HepG2 (cell line): Measurements from ENCODE around the gene DCK. TPM values are rescaled to one million over a fixed set of nuclear protein-coding genes. Genes with fewer than 3 reads are reported as not detected.

Experiments used
- AFF4 ChIP-seq: sonication (generic); formaldehyde crosslinking; IDR thresholded peaks from 2 replicates; pipeline ENCODE4 v1.4.0; 2020; ENCODE audit warnings: missing genetic modification reagents
- CTCF ChIP-seq: sonication (generic); formaldehyde crosslinking; IDR thresholded peaks from 2 replicates; pipeline ENCODE4 v1.5.0; 2020; ENCODE audit warnings: mild to moderate bottlenecking, missing genetic modification reagents, moderate library complexity
- DR1 ChIP-seq: sonication (generic); formaldehyde crosslinking; IDR thresholded peaks from 2 replicates; pipeline ENCODE4 v1.8.0; 2021; ENCODE audit warnings: mild to moderate bottlenecking, missing genetic modification reagents, inconsistent platforms
- HNF1B ChIP-seq: sonication (generic); formaldehyde crosslinking; IDR thresholded peaks from 2 replicates; pipeline ENCODE4 v1.5.1; 2020; ENCODE audit warnings: mild to moderate bottlenecking, moderate library complexity, missing genetic modification reagents
- MAFF ChIP-seq: IDR thresholded peaks from 2 replicates; pipeline ENCODE4 v1.6.1; 2011; ENCODE audit warnings: low read depth, low read length, improper control_type of control experiment
- NPAS2 ChIP-seq: sonication (generic); formaldehyde crosslinking; IDR thresholded peaks from 2 replicates; pipeline ENCODE4 v1.8.0; 2022; ENCODE audit warnings: mild to moderate bottlenecking, missing genetic modification reagents, borderline replicate concordance
- REXO4 ChIP-seq: sonication (generic); formaldehyde crosslinking; IDR thresholded peaks from 2 replicates; pipeline ENCODE4 v1.8.0; 2022; ENCODE audit warnings: missing genetic modification reagents, mild to moderate bottlenecking, borderline replicate concordance
- SATB2 ChIP-seq: sonication (generic); formaldehyde crosslinking; IDR thresholded peaks from 2 replicates; pipeline ENCODE4 v1.5.0; 2020; ENCODE audit warnings: missing genetic modification reagents
- ZNF276 ChIP-seq: sonication (generic); formaldehyde crosslinking; IDR thresholded peaks from 2 replicates; pipeline ENCODE4 v1.4.0; 2020; ENCODE audit warnings: mild to moderate bottlenecking, low read depth, missing genetic modification reagents
- ZNF441 ChIP-seq: sonication (generic); formaldehyde crosslinking; IDR thresholded peaks from 2 replicates; pipeline ENCODE4 v1.7.0; 2021; ENCODE audit warnings: missing genetic modification reagents, borderline replicate concordance
- ZNF556 ChIP-seq: sonication (generic); formaldehyde crosslinking; IDR thresholded peaks from 2 replicates; pipeline ENCODE4 v1.4.0; 2020; ENCODE audit warnings: mild to moderate bottlenecking, missing genetic modification reagents, borderline replicate concordance
- ZNF687 ChIP-seq: sonication (generic); formaldehyde crosslinking; IDR thresholded peaks from 2 replicates; pipeline ENCODE4 v1.5.1; 2020; ENCODE audit warnings: mild to moderate bottlenecking, missing genetic modification reagents, moderate library complexity
- ZZZ3 ChIP-seq: sonication (generic); formaldehyde crosslinking; IDR thresholded peaks from 2 replicates; pipeline ENCODE4 v1.4.0; 2020; ENCODE audit warnings: missing genetic modification reagents, mild to moderate bottlenecking, borderline replicate concordance
- polyA plus RNA-seq, 8 experiments: library from polyadenylated mRNA; depleted of rRNA in 3 of 8; stranded (reverse) in 7 of 8; unstranded in 1 of 8; fragments of >200 nt; fragmentation: Illumina TruSeq in 4 of 8; extraction: Trizol in 4 of 8; gene quantifications; 2 replicates each; pipeline versions ENCODE4 v1.2.1 to v1.2.3, GENCODE V29; 2011 to 2016; ENCODE audit warnings: low read depth in 4 of 8, missing spikeins in 1 of 8, mixed read lengths in 1 of 8; ENCODE audit not compliant: insufficient read depth in 1 of 8
- total RNA-seq, 5 experiments: library from RNA; depleted of rRNA; stranded (reverse); fragments of >200 nt; fragmentation: Illumina TruSeq; extraction: Trizol; gene quantifications; 2 replicates each; pipeline ENCODE4 v1.2.3, GENCODE V29; 2016; ENCODE audit warnings: low read depth in 1 of 5

DCK gene
- total and polyA plus RNA-seq, 2 of the 13 experiments (the other 11 are each of a cell fraction or from before 2014, with no cell fraction given) = 5.7 to 21.8 TPM

GRCh38 chr4:70993181-70994068 lies at the start of gene DCK (continued):
- TF ChIP-seq AFF4 (CRISPR knock-in tag) (no peak), ZZZ3 (CRISPR knock-in tag) (no peak), DR1 (CRISPR knock-in tag) (peak; percentile 75; the same call in 1 of the 2 replicates), NPAS2 (CRISPR knock-in tag) (no peak), REXO4 (no peak), SATB2 (CRISPR knock-in tag) (no peak), ZNF441 (0 out of 2 replicates have a peak, but pooled peaks have one; percentile 10), ZNF556 (peak; percentile 71; the same call in 1 of the 2 replicates), ZNF276 (CRISPR knock-in tag) (no peak; the same call in 1 of the 2 replicates), MAFF (no peak), ZNF687 (CRISPR knock-in tag) (peak; percentile 95), CTCF (CRISPR knock-in tag) (peak; percentile 25; the same call in 1 of the 2 replicates), HNF1B (CRISPR knock-in tag) (0 out of 2 replicates have a peak, but pooled peaks have one; percentile 30)
